ENCODE measurements around the gene MYL7. TPM values are rescaled to one million over a fixed set of nuclear protein-coding genes. Genes with fewer than 3 reads are reported as not detected.

The MYL7 gene
- total RNA-seq, 1 experiment from 2014 or later: not detected

GRCh38 chr7:44094365-44094764 lies 46.8 kb downstream of the MYL7 start:
- CTCF ChIA-PET: no interaction called here
- H3K36me3 ChIP-seq (ENCODE audit: control insufficient read depth in 1 of 2, insufficient read depth in 2 of 2, low read length in 2 of 2): no peaks in the 10 kb centered on the region

GRCh38 chr7:44093102-44093641 lies 48.0 kb downstream of the MYL7 start:
- no peaks in the 10 kb centered on the region for H3K9me2 ChIP-seq (ENCODE audit: insufficient read depth)
- ChIA-PET POLR2A (no interaction called here), CTCF (no interaction called here), RAD21 (ENCODE audit: low non-redundant PET in 1 of 2, low total read pairs in 2 of 2, uncharacterized antibody in 2 of 2, unreplicated experiment in 2 of 2) (no interaction called here)
- no peak overlapping the region for H3K4me2 ChIP-seq (ENCODE audit: low read length)
- ATAC-seq (no peak), DNase-seq (ENCODE audit: low read depth, low spot score) (no peak)
- TF ChIP-seq SRF (IDR thresholded peaks at IDR 0.05; ENCODE audit: low read depth): no peak
- no peak for TF ChIP-seq CTCF (IDR thresholded peaks at IDR 0.05 in 2 of 3, conservative IDR thresholded peaks at IDR 0.05 in 1 of 3; ENCODE audit: borderline replicate concordance in 1 of 3, insufficient read depth in 1 of 3, low read depth in 2 of 3, low read length in 2 of 3)
- no peak for TF ChIP-seq POLR2AphosphoS5 (IDR thresholded peaks at IDR 0.05; ENCODE audit: low read depth, low read length)
- TF ChIP-seq CEBPB (IDR thresholded peaks at IDR 0.05; ENCODE audit: low read depth): no peak
- TF ChIP-seq SIN3A (IDR thresholded peaks at IDR 0.05; ENCODE audit: low read depth): no peak
- TF ChIP-seq YY1 (IDR thresholded peaks at IDR 0.05; ENCODE audit: extremely low read depth, insufficient replicate concordance, low read depth, low read length): no peak
- TF ChIP-seq ELF1 (IDR thresholded peaks at IDR 0.05; ENCODE audit: borderline replicate concordance, low read depth): no peak
- TF ChIP-seq MAX (IDR thresholded peaks at IDR 0.05): no peak
- no peak for TF ChIP-seq FOSL1 (IDR thresholded peaks at IDR 0.05; ENCODE audit: low read depth)
- TF ChIP-seq SP1 (IDR thresholded peaks at IDR 0.05; ENCODE audit: low read depth): no peak
- intact Hi-C loops (cut with micrococcal nuclease): no loop called here
- H3K9me3 ChIP-seq (ENCODE audit: control insufficient read depth in 1 of 2, insufficient read depth in 1 of 2, low read depth in 1 of 2, low read length in 2 of 2): no peaks in the 10 kb centered on the region
- H3K4me3 ChIP-seq (replicated peaks in 1 of 2; ENCODE audit: low read depth in 1 of 2, low read length in 2 of 2): no peak overlapping the region
- no TSS peak for BruUV-seq (replicated peaks)
- H3K4me1 ChIP-seq (ENCODE audit: control insufficient read depth in 1 of 2, insufficient read depth in 2 of 2, low read length in 2 of 2): peaks cover 0 to 13% of the 10 kb centered on the region in 2 experiments; a peak in 3 of 4 replicates
- H2AFZ ChIP-seq (ENCODE audit: low read depth, low read length, poor library complexity, severe bottlenecking): no peak overlapping the region
- no peak overlapping the region for H3K9ac ChIP-seq (ENCODE audit: low read length)
- H3K27me3 ChIP-seq (ENCODE audit: insufficient read depth, low read length): no peaks in the 10 kb centered on the region
- no peaks in the 10 kb centered on the region for H4K20me1 ChIP-seq (ENCODE audit: insufficient read depth)
- no peaks in the 10 kb centered on the region for H3K36me3 ChIP-seq (ENCODE audit: control insufficient read depth in 1 of 2, insufficient read depth in 2 of 2, low read length in 2 of 2)
- no peak overlapping the region for H3K27ac ChIP-seq (ENCODE audit: low read depth, low read length)
- H3K79me2 ChIP-seq (ENCODE audit: insufficient read depth, low read length): no peaks in the 10 kb centered on the region

More at GRCh38 chr7:44094365-44094764, 46.8 kb downstream of the MYL7 start:
- RAD21 ChIA-PET (ENCODE audit: low non-redundant PET in 1 of 2, low total read pairs in 2 of 2, uncharacterized antibody in 2 of 2, unreplicated experiment in 2 of 2): no interaction called here
- Histone ChIP-seq H3K4me1 (ENCODE audit: control insufficient read depth in 1 of 2, insufficient read depth in 2 of 2, low read length in 2 of 2) (peaks cover 0 to 1% of the 10 kb centered on the region in 2 experiments; a peak in 2 of 4 replicates), H3K9me3 (ENCODE audit: control insufficient read depth in 1 of 2, insufficient read depth in 1 of 2, low read depth in 1 of 2, low read length in 2 of 2) (no peaks in the 10 kb centered on the region), H3K9ac (ENCODE audit: low read length) (no peak overlapping the region), H3K27me3 (ENCODE audit: insufficient read depth, low read length) (no peaks in the 10 kb centered on the region), H3K4me2 (ENCODE audit: low read length) (no peak overlapping the region), H3K9me2 (ENCODE audit: insufficient read depth) (no peaks in the 10 kb centered on the region), H4K20me1 (ENCODE audit: insufficient read depth) (no peaks in the 10 kb centered on the region), H3K79me2 (ENCODE audit: insufficient read depth, low read length) (no peaks in the 10 kb centered on the region), H3K4me3 (replicated peaks in 1 of 2; ENCODE audit: low read depth in 1 of 2, low read length in 2 of 2) (no peak overlapping the region), H2AFZ (ENCODE audit: low read depth, low read length, poor library complexity, severe bottlenecking) (no peak overlapping the region), H3K27ac (ENCODE audit: low read depth, low read length) (no peak overlapping the region)
- no peak for TF ChIP-seq SRF (IDR thresholded peaks at IDR 0.05; ENCODE audit: low read depth)
- TF ChIP-seq JUND (IDR thresholded peaks at IDR 0.05): no peak
- no peak for TF ChIP-seq YY1 (IDR thresholded peaks at IDR 0.05; ENCODE audit: extremely low read depth, insufficient replicate concordance, low read depth, low read length)
- no peak for TF ChIP-seq POLR2AphosphoS5 (IDR thresholded peaks at IDR 0.05; ENCODE audit: low read depth, low read length)
- TF ChIP-seq ATF3 (IDR thresholded peaks at IDR 0.05): no peak
- POLR2A ChIA-PET: no interaction called here
- DNase-seq (ENCODE audit: low read depth, low spot score): no peak
- ATAC-seq: no peak
- BruUV-seq (replicated peaks): no TSS peak
- intact Hi-C loops (cut with micrococcal nuclease): no loop called here

Measured in HCT116 (cell line).